Testis (tissue), 3 donors: ENCODE data around the gene PLCXD3. TPM values are rescaled to one million over a fixed set of nuclear protein-coding genes. Genes with fewer than 3 reads are reported as not detected.

Source experiments
- DNase-seq: peaks from one replicate; pipeline ENCODE4 v3.0.0-alpha.2; 2019
- H3K27ac ChIP-seq, 2 donors: fragments of 200-600 bp; sonication (generic); one replicate each; pipeline ENCODE4 v1.5.1; 2019
- H3K27me3 ChIP-seq: fragments of 200-600 bp; sonication (generic); one replicate; pipeline ENCODE4 v1.5.1; 2019
- H3K36me3 ChIP-seq: fragments of 200-600 bp; sonication (generic); one replicate; pipeline ENCODE4 v1.5.1; 2017; ENCODE audit warnings: low read depth; ENCODE audit errors: missing control alignments
- H3K4me1 ChIP-seq: fragments of 200-600 bp; sonication (generic); one replicate; pipeline ENCODE4 v1.5.1; 2019
- H3K4me3 ChIP-seq, 2 donors: fragments of 200-600 bp; sonication (generic); one replicate each; pipeline ENCODE4 v1.5.1; 2017 to 2019
- H3K9me3 ChIP-seq: fragments of 200-600 bp; sonication (generic); one replicate; pipeline ENCODE4 v1.5.1; 2017
- CTCF ChIP-seq, 3 experiments: fragments of 450-650 bp in 2 of 3; fragments of 200-600 bp in 1 of 3; sonication (generic) in 1 of 3; IDR thresholded peaks; one replicate each; pipeline ENCODE4 v1.5.1; 2016 to 2019; ENCODE audit warnings: antibody characterized with exemption in 3 of 3, mild to moderate bottlenecking in 2 of 3, moderate library complexity in 1 of 3
- POLR2A ChIP-seq: fragments of 450-650 bp; IDR thresholded peaks from one replicate; pipeline ENCODE4 v1.6.1; 2017; ENCODE audit warnings: antibody characterized with exemption, mild to moderate bottlenecking, moderate library complexity
- WGBS, 2 donors: methylation state at CpG; one replicate each; pipeline ENCODE4 v1.1.5; 2018; 5-methylcytosine and 5-hydroxymethylcytosine counted together
- intact Hi-C: fragments of 100-400 bp; cut with DNase I; formaldehyde crosslinking; loops from one replicate; pipeline ENCODE4 v1.15.1; 2023; ENCODE audit warnings: low total_unique reads
- polyA plus RNA-seq: library from polyadenylated mRNA; stranded (reverse); fragments of 350-450 nt; fragmentation: Illumina TruSeq; extraction: RNeasy Lipid Tissue Mini Kit (QIAGEN cat#74804); gene quantifications from one replicate; pipeline ENCODE4 v1.2.3, GENCODE V29; 2014; ENCODE audit warnings: low read depth, low replicate concordance; ENCODE audit not compliant: insufficient read depth
- total RNA-seq, 2 donors: library from RNA; depleted of rRNA; stranded (reverse); fragments of >200 nt; gene quantifications; one replicate each; pipeline ENCODE4 v1.2.3, GENCODE V29; 2016

PLCXD3 gene
- total and polyA plus RNA-seq, 3 donors from 2014 or later, result 0.78 to 1.8 (median 1.7) TPM

GRCh38 chr5:41433552-41434181 lies 76.7 kb downstream of the PLCXD3 start:
- intact Hi-C loops, result no loop called here
- Histone ChIP-seq H3K4me1 (no peaks in the 10 kb centered on the region), H3K4me3 (no peak overlapping the region), H3K9me3 (no peaks in the 10 kb centered on the region), H3K27ac (no peak overlapping the region), H3K27me3 (no peaks in the 10 kb centered on the region), H3K36me3 (no peaks in the 10 kb centered on the region)
- 65 to 74% methylated on average over 4 of the region's 4 CpGs for WGBS, 2 donors
- TF ChIP-seq CTCF (IDR thresholded peaks at IDR 0.05) (peak in 1 of 3 experiments; percentile 24), POLR2A (no peak)
- no peak for DNase-seq

GRCh38 chr5:41432481-41433253 lies 77.7 kb downstream of the PLCXD3 start:
- no peak overlapping the region for H3K4me3 ChIP-seq
- 60 to 70% methylated on average over 5 of the region's 5 CpGs for WGBS, 2 donors
- H3K36me3 ChIP-seq, result no peaks in the 10 kb centered on the region
- H3K27ac ChIP-seq, result no peak overlapping the region
- no peaks in the 10 kb centered on the region for H3K27me3 ChIP-seq
- no peak for TF ChIP-seq CTCF (IDR thresholded peaks at IDR 0.05)
- TF ChIP-seq POLR2A, result no peak
- intact Hi-C loops, result no loop called here
- H3K9me3 ChIP-seq, result no peaks in the 10 kb centered on the region
- no peak for DNase-seq
- no peaks in the 10 kb centered on the region for H3K4me1 ChIP-seq

- Histone ChIP-seq H3K4me3 (no peak overlapping the region), H3K27me3 (no peaks in the 10 kb centered on the region), H3K36me3 (no peaks in the 10 kb centered on the region), H3K4me1 (no peaks in the 10 kb centered on the region), H3K9me3 (no peaks in the 10 kb centered on the region), H3K27ac (no peak overlapping the region)
- TF ChIP-seq POLR2A, result no peak
- no peak for TF ChIP-seq CTCF (IDR thresholded peaks at IDR 0.05)
- no peak for DNase-seq
- WGBS, 2 donors, result 58 to 62% methylated on average over 1 of the region's 1 CpG
- intact Hi-C loops, result no loop called here
These were observed 82.9 kb downstream of the PLCXD3 start for GRCh38 chr5:41427505-41427904.

- no peak overlapping the region for H3K27ac ChIP-seq
- H3K36me3 ChIP-seq, result no peaks in the 10 kb centered on the region
- TF ChIP-seq CTCF (IDR thresholded peaks at IDR 0.05) (no peak), POLR2A (no peak)
- DNase-seq, result no peak
- H3K27me3 ChIP-seq, result no peaks in the 10 kb centered on the region
- H3K4me3 ChIP-seq, result no peak overlapping the region
- 74 to 75% methylated on average over 3 of the region's 3 CpGs for WGBS, 2 donors
- no peaks in the 10 kb centered on the region for H3K4me1 ChIP-seq
- no peaks in the 10 kb centered on the region for H3K9me3 ChIP-seq
- intact Hi-C loops, result no loop called here
These were observed 84.7 kb downstream of the PLCXD3 start for GRCh38 chr5:41425736-41426135.
